ENCODE results near the gene C10orf67.
"Not testable (repeated sequence)": the region's sequence is repeated elsewhere in the genome, so short reads cannot be mapped to it uniquely, and the experiment has no call there.

C10orf67 gene

GRCh38 chr10:23344241-23344841, at the start of gene C10orf67:
C10orf67 (minus strand) TSS chr10:23344797; CDS start chr10:23344774, 23 bp downstream.
- Histone ChIP-seq H3K9ac (ENCODE audit: low read depth, low read length) (peak within 1 kb of the TSS; percentile 71; the same call in 1 of the 2 replicates), H3K4me1 (ENCODE audit: insufficient read depth, low read length) (peaks cover 7% of the 10 kb centered on the region; the same call in 1 of the 2 replicates), H3K4me3 (ENCODE audit: low read length) (peak within 1 kb of the TSS; percentile 69), H3K27ac (ENCODE audit: low read length) (no peak within 1 kb of the TSS), H3K27me3 (ENCODE audit: insufficient read depth, low read length) (peaks cover 38% of the 10 kb centered on the region), H3K9me3 (ENCODE audit: insufficient read depth, low read depth, low read length) (no peaks in the 10 kb centered on the region), H3K36me3 (ENCODE audit: insufficient read depth, low read depth, low read length) (no peaks in the 10 kb centered on the region)

GRCh38 chr10:23391821-23392220, 47.2 kb upstream of the C10orf67 start:
- no peak overlapping the region for H3K4me3 ChIP-seq (ENCODE audit: low read length)
- no peaks in the 10 kb centered on the region for H3K36me3 ChIP-seq (ENCODE audit: insufficient read depth, low read depth, low read length)
- H3K4me1 ChIP-seq (ENCODE audit: insufficient read depth, low read length) = peaks cover 2% of the 10 kb centered on the region; the same call in 1 of the 2 replicates
- H3K27ac ChIP-seq (ENCODE audit: low read length) = no peak overlapping the region
- H3K9me3 ChIP-seq (ENCODE audit: insufficient read depth, low read depth, low read length) = no peaks in the 10 kb centered on the region
- H3K9ac ChIP-seq (ENCODE audit: low read depth, low read length) = no peak overlapping the region
- H3K27me3 ChIP-seq (ENCODE audit: insufficient read depth, low read length) = no peaks in the 10 kb centered on the region

- Histone ChIP-seq H3K4me1 (ENCODE audit: insufficient read depth, low read length) (peaks cover 2% of the 10 kb centered on the region; the same call in 1 of the 2 replicates), H3K9ac (ENCODE audit: low read depth, low read length) (no peak overlapping the region), H3K36me3 (ENCODE audit: insufficient read depth, low read depth, low read length) (no peaks in the 10 kb centered on the region), H3K27ac (ENCODE audit: low read length) (no peak overlapping the region), H3K27me3 (ENCODE audit: insufficient read depth, low read length) (no peaks in the 10 kb centered on the region), H3K9me3 (ENCODE audit: insufficient read depth, low read depth, low read length) (no peaks in the 10 kb centered on the region), H3K4me3 (ENCODE audit: low read length) (no peak overlapping the region)
Observed at GRCh38 chr10:23390809-23391208, 46.2 kb upstream of the C10orf67 start.

- not testable (repeated sequence) for H3K27me3 ChIP-seq (ENCODE audit: insufficient read depth, low read length); H3K9me3 ChIP-seq (ENCODE audit: insufficient read depth, low read depth, low read length); H3K27ac ChIP-seq (ENCODE audit: low read length); H3K36me3 ChIP-seq (ENCODE audit: insufficient read depth, low read depth, low read length); H3K9ac ChIP-seq (ENCODE audit: low read depth, low read length); H3K4me1 ChIP-seq (ENCODE audit: insufficient read depth, low read length); H3K4me3 ChIP-seq (ENCODE audit: low read length)
Observed at GRCh38 chr10:23390408-23390807, 45.8 kb upstream of the C10orf67 start.

GRCh38 chr10:23387516-23387915, 42.9 kb upstream of the C10orf67 start:
- H3K4me1 ChIP-seq (ENCODE audit: insufficient read depth, low read length); H3K36me3 ChIP-seq (ENCODE audit: insufficient read depth, low read depth, low read length); H3K4me3 ChIP-seq (ENCODE audit: low read length); H3K27me3 ChIP-seq (ENCODE audit: insufficient read depth, low read length); H3K27ac ChIP-seq (ENCODE audit: low read length); H3K9me3 ChIP-seq (ENCODE audit: insufficient read depth, low read depth, low read length); H3K9ac ChIP-seq (ENCODE audit: low read depth, low read length): not testable (repeated sequence)

GRCh38 chr10:23386052-23386451, 41.5 kb upstream of the C10orf67 start:
- Histone ChIP-seq H3K4me1 (ENCODE audit: insufficient read depth, low read length) (no peaks in the 10 kb centered on the region), H3K27ac (ENCODE audit: low read length) (no peak overlapping the region), H3K4me3 (ENCODE audit: low read length) (no peak overlapping the region), H3K36me3 (ENCODE audit: insufficient read depth, low read depth, low read length) (no peaks in the 10 kb centered on the region), H3K27me3 (ENCODE audit: insufficient read depth, low read length) (no peaks in the 10 kb centered on the region), H3K9ac (ENCODE audit: low read depth, low read length) (no peak overlapping the region), H3K9me3 (ENCODE audit: insufficient read depth, low read depth, low read length) (no peaks in the 10 kb centered on the region)

GRCh38 chr10:23384364-23384763, 39.8 kb upstream of the C10orf67 start:
- no peaks in the 10 kb centered on the region for H3K27me3 ChIP-seq (ENCODE audit: insufficient read depth, low read length)
- no peaks in the 10 kb centered on the region for H3K36me3 ChIP-seq (ENCODE audit: insufficient read depth, low read depth, low read length)
- no peak overlapping the region for H3K27ac ChIP-seq (ENCODE audit: low read length)
- H3K9me3 ChIP-seq (ENCODE audit: insufficient read depth, low read depth, low read length) = no peaks in the 10 kb centered on the region
- no peak overlapping the region for H3K9ac ChIP-seq (ENCODE audit: low read depth, low read length)
- H3K4me3 ChIP-seq (ENCODE audit: low read length) = no peak overlapping the region
- H3K4me1 ChIP-seq (ENCODE audit: insufficient read depth, low read length) = no peaks in the 10 kb centered on the region

- H3K4me1 ChIP-seq (ENCODE audit: insufficient read depth, low read length) = no peaks in the 10 kb centered on the region
- no peak overlapping the region for H3K4me3 ChIP-seq (ENCODE audit: low read length)
- no peaks in the 10 kb centered on the region for H3K9me3 ChIP-seq (ENCODE audit: insufficient read depth, low read depth, low read length)
- H3K9ac ChIP-seq (ENCODE audit: low read depth, low read length) = no peak overlapping the region
- no peaks in the 10 kb centered on the region for H3K36me3 ChIP-seq (ENCODE audit: insufficient read depth, low read depth, low read length)
- H3K27ac ChIP-seq (ENCODE audit: low read length) = no peak overlapping the region
- no peaks in the 10 kb centered on the region for H3K27me3 ChIP-seq (ENCODE audit: insufficient read depth, low read length)
Observed at GRCh38 chr10:23383637-23384036, 39.0 kb upstream of the C10orf67 start.

- no peaks in the 10 kb centered on the region for H3K4me1 ChIP-seq (ENCODE audit: insufficient read depth, low read length)
- no peak overlapping the region for H3K4me3 ChIP-seq (ENCODE audit: low read length)
- H3K36me3 ChIP-seq (ENCODE audit: insufficient read depth, low read depth, low read length) = no peaks in the 10 kb centered on the region
- H3K27me3 ChIP-seq (ENCODE audit: insufficient read depth, low read length) = no peaks in the 10 kb centered on the region
- H3K27ac ChIP-seq (ENCODE audit: low read length) = no peak overlapping the region
- no peak overlapping the region for H3K9ac ChIP-seq (ENCODE audit: low read depth, low read length)
- H3K9me3 ChIP-seq (ENCODE audit: insufficient read depth, low read depth, low read length) = no peaks in the 10 kb centered on the region
Observed at GRCh38 chr10:23381298-23382040, 36.9 kb upstream of the C10orf67 start.

- Histone ChIP-seq H3K4me1 (ENCODE audit: insufficient read depth, low read length) (no peaks in the 10 kb centered on the region), H3K36me3 (ENCODE audit: insufficient read depth, low read depth, low read length) (no peaks in the 10 kb centered on the region), H3K27me3 (ENCODE audit: insufficient read depth, low read length) (no peaks in the 10 kb centered on the region), H3K9me3 (ENCODE audit: insufficient read depth, low read depth, low read length) (no peaks in the 10 kb centered on the region), H3K27ac (ENCODE audit: low read length) (no peak overlapping the region), H3K4me3 (ENCODE audit: low read length) (no peak overlapping the region), H3K9ac (ENCODE audit: low read depth, low read length) (no peak overlapping the region)
Observed at GRCh38 chr10:23379686-23380085, 35.1 kb upstream of the C10orf67 start.

- Histone ChIP-seq H3K9ac (ENCODE audit: low read depth, low read length) (no peak overlapping the region), H3K4me3 (ENCODE audit: low read length) (no peak overlapping the region), H3K4me1 (ENCODE audit: insufficient read depth, low read length) (no peaks in the 10 kb centered on the region), H3K27ac (ENCODE audit: low read length) (no peak overlapping the region), H3K36me3 (ENCODE audit: insufficient read depth, low read depth, low read length) (no peaks in the 10 kb centered on the region), H3K27me3 (ENCODE audit: insufficient read depth, low read length) (no peaks in the 10 kb centered on the region), H3K9me3 (ENCODE audit: insufficient read depth, low read depth, low read length) (no peaks in the 10 kb centered on the region)
Observed at GRCh38 chr10:23376229-23376655, 31.6 kb upstream of the C10orf67 start.

- no peak overlapping the region for H3K4me3 ChIP-seq (ENCODE audit: low read length)
- no peaks in the 10 kb centered on the region for H3K9me3 ChIP-seq (ENCODE audit: insufficient read depth, low read depth, low read length)
- no peaks in the 10 kb centered on the region for H3K36me3 ChIP-seq (ENCODE audit: insufficient read depth, low read depth, low read length)
- H3K27me3 ChIP-seq (ENCODE audit: insufficient read depth, low read length) = no peaks in the 10 kb centered on the region
- no peaks in the 10 kb centered on the region for H3K4me1 ChIP-seq (ENCODE audit: insufficient read depth, low read length)
- H3K9ac ChIP-seq (ENCODE audit: low read depth, low read length) = no peak overlapping the region
- no peak overlapping the region for H3K27ac ChIP-seq (ENCODE audit: low read length)
Observed at GRCh38 chr10:23375366-23375765, 30.8 kb upstream of the C10orf67 start.

Data from iPS-20b (cell line).